ENCODE measurements around the gene UBAC2.
"Not testable (repeated sequence)": the region's sequence is repeated elsewhere in the genome, so short reads cannot be mapped to it uniquely, and the experiment has no call there.

The UBAC2 gene

GRCh38 chr13:99388334-99388923, 187.8 kb downstream of the UBAC2 start:
- DNase-seq: peak in 3 of 42 donors; percentile 19 to 34 (median 34)
- intact Hi-C loops (cut with DNase I): no loop called here

GRCh38 chr13:99389094-99389493, 188.4 kb downstream of the UBAC2 start:
- DNase-seq: peak in 4 of 42 donors; percentile 8 to 35 (median 24)
- intact Hi-C loops (cut with DNase I): not testable (repeated sequence)

DNA sequence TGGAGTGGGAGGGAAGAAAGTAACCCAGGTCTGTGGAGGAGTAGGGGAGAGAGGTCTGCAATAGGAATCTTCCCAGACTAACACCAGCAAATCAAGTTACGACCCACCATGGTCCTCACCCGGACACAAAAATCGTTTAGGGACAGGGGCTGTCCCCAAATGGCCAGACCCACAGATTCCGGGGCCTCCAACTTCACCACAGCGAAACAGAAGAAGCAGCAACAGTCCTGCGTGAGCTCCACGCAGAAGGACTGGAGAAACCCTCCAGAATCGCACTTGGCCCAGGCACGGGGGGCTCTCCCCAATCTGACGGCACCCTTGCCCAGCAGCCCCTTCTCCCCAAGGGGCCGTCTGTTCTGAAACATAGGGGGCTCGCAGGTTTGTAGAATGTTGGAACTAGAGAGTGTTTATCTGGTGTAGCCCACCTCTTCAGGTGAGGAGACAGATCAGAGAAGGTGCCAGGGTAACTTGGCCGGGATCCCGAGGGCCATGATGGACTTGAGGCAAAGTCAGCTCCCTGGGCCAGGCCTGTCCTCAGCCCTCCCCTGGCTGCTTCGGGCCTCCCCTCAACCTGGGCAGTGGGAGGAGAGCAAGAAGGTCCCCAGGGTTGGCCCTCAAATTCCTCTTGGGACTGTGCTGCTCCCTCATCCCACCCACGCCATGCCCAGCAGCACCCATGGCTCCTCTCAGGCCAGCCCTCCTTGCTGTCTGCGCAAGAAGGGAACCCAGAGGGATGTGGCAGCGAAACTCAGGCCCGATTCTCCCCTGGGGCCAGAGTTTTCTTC, 189.1 kb downstream of the UBAC2 start:
- intact Hi-C loops (cut with DNase I): no loop called here
- peak in 3 of 42 donors; percentile 16 to 34 (median 18) for DNase-seq

- peak in 1 of 42 donors; percentile 29 for DNase-seq
- intact Hi-C loops (cut with DNase I): no loop called here
Measured at GRCh38 chr13:99390601-99391000, 189.9 kb downstream of the UBAC2 start.

GRCh38 chr13:99391781-99392469, 191.3 kb downstream of the UBAC2 start:
- intact Hi-C loops (cut with DNase I): no loop called here
- DNase-seq: peak in 1 of 42 donors; percentile 26

DNA sequence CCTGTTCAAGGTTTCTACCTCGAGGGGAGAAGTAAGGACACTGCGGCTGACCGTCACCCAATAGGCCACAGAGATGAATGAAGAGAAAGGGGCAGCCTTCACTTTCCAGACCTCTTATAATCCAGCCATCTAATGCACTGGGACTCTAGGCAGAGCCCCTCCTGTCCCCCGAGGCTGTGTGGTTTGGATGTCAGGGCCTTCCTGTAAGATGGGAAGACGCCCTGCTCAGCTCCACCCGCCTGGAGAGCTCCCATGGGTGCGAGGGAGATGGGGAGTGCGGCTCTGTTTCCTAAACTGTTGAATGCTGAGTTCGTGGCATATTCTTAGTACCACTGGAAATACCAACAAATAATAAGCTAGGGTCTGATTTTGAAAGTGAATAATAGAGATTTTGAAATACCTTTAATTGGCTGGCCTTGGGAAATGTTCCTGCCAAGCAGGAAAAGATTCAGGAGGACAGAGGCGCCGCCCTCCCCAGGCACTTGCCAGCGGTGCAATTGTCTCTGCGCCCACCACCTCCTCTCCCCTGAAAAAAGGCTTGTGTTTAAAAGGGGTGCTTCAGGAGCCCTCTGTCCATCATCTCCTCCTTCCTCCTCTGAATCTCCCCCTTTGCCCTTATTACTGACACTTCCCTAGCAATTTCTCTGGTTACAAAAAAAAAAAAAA, 191.9 kb downstream of the UBAC2 start:
- DNase-seq: peak in 1 of 42 donors; percentile 19
- intact Hi-C loops (cut with DNase I): no loop called here

DNA sequence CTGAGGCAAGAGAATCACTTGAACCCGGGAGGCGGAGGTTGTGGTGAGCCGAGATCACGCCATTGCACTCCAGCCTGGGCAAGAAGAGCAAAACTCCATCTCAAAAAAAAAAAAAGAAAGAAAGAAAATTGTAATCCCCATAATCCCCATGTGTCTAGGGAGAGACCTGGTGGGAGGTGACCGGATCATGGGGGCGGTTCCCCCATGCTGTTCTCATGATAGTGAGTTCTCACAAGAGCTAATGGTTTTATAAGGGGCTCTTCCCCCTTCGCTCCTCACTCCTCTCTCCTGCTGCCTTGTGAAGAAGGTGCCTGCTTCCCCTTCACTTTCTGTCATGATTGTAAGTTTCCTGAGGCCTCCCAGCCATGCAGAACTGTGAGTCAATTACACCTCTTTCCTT, 192.7 kb downstream of the UBAC2 start:
- intact Hi-C loops (cut with DNase I): not testable (repeated sequence)

GRCh38 chr13:99393791-99394735, 193.4 kb downstream of the UBAC2 start:
- intact Hi-C loops (cut with DNase I): no loop called here
- DNase-seq: peak in 1 of 42 donors; percentile 31

More for the DNA sequence above, 192.7 kb downstream of the UBAC2 start:
- DNase-seq: peak in 1 of 42 donors; percentile 13

GRCh38 chr13:99395436-99395835, 194.8 kb downstream of the UBAC2 start:
- DNase-seq: no peak
- intact Hi-C loops (cut with DNase I): no loop called here

- DNase-seq: peak in 1 of 42 donors; percentile 3
- intact Hi-C loops (cut with DNase I): no loop called here
Measured at GRCh38 chr13:99396446-99396845, 195.8 kb downstream of the UBAC2 start.

- no peak for DNase-seq
- intact Hi-C loops (cut with DNase I): no loop called here
Measured at GRCh38 chr13:99398071-99398470, 197.4 kb downstream of the UBAC2 start.

GRCh38 chr13:99398916-99399622, 198.4 kb downstream of the UBAC2 start:
- peak in 1 of 42 donors; percentile 3 for DNase-seq
- intact Hi-C loops (cut with DNase I): no loop called here

DNA sequence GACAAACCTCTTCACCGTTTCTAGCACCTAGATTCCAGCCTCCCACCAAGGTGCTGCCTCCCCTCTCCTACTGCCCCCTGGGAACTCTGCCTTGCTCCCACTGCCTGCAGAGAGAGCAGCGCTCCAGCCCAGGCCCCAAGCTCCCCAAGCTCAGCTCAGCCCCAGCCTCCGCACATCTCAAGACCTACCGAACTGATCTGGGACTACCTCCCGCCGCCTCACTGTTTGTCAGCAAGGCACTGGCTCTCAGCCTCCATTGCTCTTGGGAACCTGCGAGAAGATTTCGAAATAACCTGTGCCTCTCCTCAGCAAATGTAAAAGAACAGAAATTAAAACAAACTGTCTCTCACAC, 198.9 kb downstream of the UBAC2 start:
- intact Hi-C loops (cut with DNase I): no loop called here
- no peak for DNase-seq

GRCh38 chr13:99403458-99403971, 202.9 kb downstream of the UBAC2 start:
- peak in 41 of 42 donors; percentile 32 to 90 (median 65) for DNase-seq
- intact Hi-C loops (cut with DNase I): no loop called here

DNA sequence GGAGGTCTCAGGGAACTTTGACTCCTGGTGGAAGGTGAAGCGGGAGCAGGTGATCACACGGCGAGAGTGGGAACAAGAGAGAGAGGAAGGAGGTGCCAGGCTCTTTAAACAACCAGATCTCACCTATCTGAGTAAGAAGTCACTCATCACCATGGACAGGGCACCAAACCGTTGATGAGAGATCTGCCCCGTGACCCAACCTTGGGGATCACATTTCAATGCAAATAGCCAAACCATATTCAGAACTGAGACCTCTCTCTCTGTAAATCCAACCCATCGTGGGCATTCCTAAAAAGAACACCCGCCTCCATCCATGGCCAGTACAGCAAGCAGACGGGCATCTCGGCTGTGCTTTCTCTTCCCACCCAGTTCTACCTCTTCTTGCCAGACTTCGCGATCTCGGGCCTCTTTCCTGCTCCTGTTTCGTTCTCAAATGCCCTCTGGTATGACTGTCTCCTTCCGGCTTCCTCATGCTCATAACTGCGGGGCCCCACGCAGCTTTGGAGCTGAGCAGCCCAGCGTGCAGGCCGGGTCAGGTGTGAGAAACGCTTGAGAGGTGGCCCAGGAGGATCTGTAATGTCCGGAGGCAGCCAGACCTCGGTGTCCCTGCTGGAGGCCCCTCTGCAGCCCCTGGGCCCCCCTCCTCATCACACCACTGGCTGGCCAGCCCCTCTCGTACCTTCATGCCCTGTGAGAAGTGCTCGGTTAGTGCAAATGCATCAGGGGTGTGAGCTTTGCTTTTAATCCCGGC, 203.5 kb downstream of the UBAC2 start:
- intact Hi-C loops (cut with DNase I): no loop called here

GRCh38 chr13:99405966-99406365, 205.3 kb downstream of the UBAC2 start:
- DNase-seq: peak in 1 of 42 donors; percentile 10
- intact Hi-C loops (cut with DNase I): no loop called here

More for the DNA sequence above, 203.5 kb downstream of the UBAC2 start:
- DNase-seq: peak in 1 of 42 donors; percentile 15

GRCh38 chr13:99406799-99407201, 206.1 kb downstream of the UBAC2 start:
- DNase-seq: peak in 2 of 42 donors; percentile 19 to 22
- intact Hi-C loops (cut with DNase I): no loop called here
